Mucosa of rectum (tissue), 2 donors: ENCODE measurements around the gene ATP6V1C2.
A peak's percentile ranks its signal among the peaks of the same experiment; 100 is the strongest.

Experiments
- H3K27ac ChIP-seq, 2 donors: one replicate each; pipeline ENCODE4 v1.7.0; 2013; ENCODE audit warnings: inconsistent platforms in 2 of 2, low read depth in 2 of 2, low read length in 2 of 2
- H3K27me3 ChIP-seq, 2 donors: one replicate each; pipeline ENCODE4 v1.7.0; 2013; ENCODE audit warnings: low read length in 2 of 2; ENCODE audit not compliant: control insufficient read depth in 2 of 2, insufficient read depth in 2 of 2
- H3K36me3 ChIP-seq, 2 donors: one replicate each; pipeline ENCODE4 v1.7.0; 2013; ENCODE audit warnings: low read length in 2 of 2; ENCODE audit not compliant: control insufficient read depth in 2 of 2, insufficient read depth in 2 of 2
- H3K4me1 ChIP-seq, 2 donors: one replicate each; pipeline ENCODE4 v1.7.0; 2013; ENCODE audit warnings: low read length in 2 of 2, mild to moderate bottlenecking in 1 of 2; ENCODE audit not compliant: control insufficient read depth in 2 of 2, insufficient read depth in 2 of 2
- H3K4me3 ChIP-seq, 2 donors: one replicate each; pipeline ENCODE4 v1.7.0; 2013; ENCODE audit warnings: low read length in 2 of 2
- H3K9ac ChIP-seq, 2 donors: one replicate each; pipeline ENCODE4 v1.7.0; 2013; ENCODE audit warnings: low read length in 2 of 2, low read depth in 1 of 2, mild to moderate bottlenecking in 1 of 2
- H3K9me3 ChIP-seq, 2 donors: one replicate each; pipeline ENCODE4 v1.7.0; 2013; ENCODE audit warnings: low read length in 2 of 2; ENCODE audit not compliant: control insufficient read depth in 2 of 2
- donor health status: healthy.
- donor health status: Normal muscosa, but diverticular disease.

Gene ATP6V1C2, protein sequence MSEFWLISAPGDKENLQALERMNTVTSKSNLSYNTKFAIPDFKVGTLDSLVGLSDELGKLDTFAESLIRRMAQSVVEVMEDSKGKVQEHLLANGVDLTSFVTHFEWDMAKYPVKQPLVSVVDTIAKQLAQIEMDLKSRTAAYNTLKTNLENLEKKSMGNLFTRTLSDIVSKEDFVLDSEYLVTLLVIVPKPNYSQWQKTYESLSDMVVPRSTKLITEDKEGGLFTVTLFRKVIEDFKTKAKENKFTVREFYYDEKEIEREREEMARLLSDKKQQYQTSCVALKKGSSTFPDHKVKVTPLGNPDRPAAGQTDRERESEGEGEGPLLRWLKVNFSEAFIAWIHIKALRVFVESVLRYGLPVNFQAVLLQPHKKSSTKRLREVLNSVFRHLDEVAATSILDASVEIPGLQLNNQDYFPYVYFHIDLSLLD

GRCh38 chr2:10721396-10722251 is at the start of gene ATP6V1C2:
ATP6V1C2 (plus strand) TSS chr2:10721630; CDS start chr2:10722850, 1,220 bp downstream.
- Histone ChIP-seq H3K4me3 (peak within 1 kb of the TSS; percentile 61 to 67), H3K9ac (peak within 1 kb of the TSS in 1 of 2 donors; percentile 37), H3K4me1 (peaks cover 3 to 12% of the 10 kb centered on the region in 2 donors), H3K9me3 (no peaks in the 10 kb centered on the region), H3K36me3 (no peaks in the 10 kb centered on the region), H3K27me3 (peaks cover 28 to 33% of the 10 kb centered on the region in 2 donors), H3K27ac (no peak within 1 kb of the TSS)

DNA sequence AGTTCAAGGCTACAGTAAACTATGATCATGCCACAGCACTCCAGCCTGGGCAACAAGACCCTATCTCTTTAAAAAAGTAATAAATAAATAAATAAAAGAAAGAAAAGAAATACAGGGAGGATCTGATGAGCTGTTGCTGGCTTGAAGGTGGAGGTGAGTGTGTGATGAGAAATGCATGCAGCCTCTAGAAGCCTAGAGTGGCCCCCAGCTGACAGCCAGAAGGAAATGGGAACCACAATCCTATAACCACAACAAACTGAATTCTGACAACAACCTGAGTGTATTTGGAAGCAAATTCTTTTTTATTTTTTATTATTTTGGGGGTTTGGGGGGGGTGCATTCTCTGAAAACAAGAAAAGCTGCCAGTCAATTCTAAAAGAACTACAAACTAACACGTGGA is 46.3 kb upstream of the ATP6V1C2 start:
- Histone ChIP-seq H3K4me3 (no peak overlapping the region), H3K27me3 (no peaks in the 10 kb centered on the region), H3K9ac (no peak overlapping the region), H3K27ac (no peak overlapping the region), H3K4me1 (no peaks in the 10 kb centered on the region), H3K36me3 (peaks cover 6 to 11% of the 10 kb centered on the region in 2 donors), H3K9me3 (no peaks in the 10 kb centered on the region)

GRCh38 chr2:10678225-10678624 is 43.2 kb upstream of the ATP6V1C2 start:
- Histone ChIP-seq H3K4me3 (no peak overlapping the region), H3K27ac (no peak overlapping the region), H3K9me3 (no peaks in the 10 kb centered on the region), H3K36me3 (peaks cover 13 to 15% of the 10 kb centered on the region in 2 donors), H3K4me1 (no peaks in the 10 kb centered on the region), H3K27me3 (no peaks in the 10 kb centered on the region), H3K9ac (no peak overlapping the region)

GRCh38 chr2:10680214-10680613 is 41.2 kb upstream of the ATP6V1C2 start:
- Histone ChIP-seq H3K27me3 (no peaks in the 10 kb centered on the region), H3K27ac (no peak overlapping the region), H3K4me3 (no peak overlapping the region), H3K4me1 (no peaks in the 10 kb centered on the region), H3K9ac (no peak overlapping the region), H3K36me3 (peaks cover 17 to 21% of the 10 kb centered on the region in 2 donors), H3K9me3 (no peaks in the 10 kb centered on the region)

DNA sequence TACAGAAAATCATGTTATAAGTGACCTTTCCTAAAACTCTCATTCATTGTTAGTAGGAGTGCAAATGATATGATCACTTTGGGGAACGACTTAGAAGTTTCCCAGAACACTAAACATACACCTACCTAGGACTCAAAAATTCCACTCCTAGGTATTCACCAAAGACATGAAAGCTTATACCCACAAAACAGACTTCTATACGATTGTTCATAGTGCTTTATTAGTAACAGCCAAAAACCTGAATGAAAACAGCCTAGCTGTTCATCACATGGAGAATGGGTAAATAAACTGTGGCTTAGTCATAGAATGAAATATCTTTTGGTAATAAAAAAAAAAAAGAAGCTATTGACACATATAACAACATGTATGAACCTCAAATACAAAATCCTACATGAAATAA is 40.5 kb upstream of the ATP6V1C2 start:
- H3K27me3 ChIP-seq: no peaks in the 10 kb centered on the region
- no peak overlapping the region for H3K9ac ChIP-seq
- no peaks in the 10 kb centered on the region for H3K9me3 ChIP-seq
- H3K36me3 ChIP-seq: peaks cover 16 to 17% of the 10 kb centered on the region in 2 donors
- H3K4me3 ChIP-seq: no peak overlapping the region
- H3K4me1 ChIP-seq: no peaks in the 10 kb centered on the region
- H3K27ac ChIP-seq: no peak overlapping the region

DNA sequence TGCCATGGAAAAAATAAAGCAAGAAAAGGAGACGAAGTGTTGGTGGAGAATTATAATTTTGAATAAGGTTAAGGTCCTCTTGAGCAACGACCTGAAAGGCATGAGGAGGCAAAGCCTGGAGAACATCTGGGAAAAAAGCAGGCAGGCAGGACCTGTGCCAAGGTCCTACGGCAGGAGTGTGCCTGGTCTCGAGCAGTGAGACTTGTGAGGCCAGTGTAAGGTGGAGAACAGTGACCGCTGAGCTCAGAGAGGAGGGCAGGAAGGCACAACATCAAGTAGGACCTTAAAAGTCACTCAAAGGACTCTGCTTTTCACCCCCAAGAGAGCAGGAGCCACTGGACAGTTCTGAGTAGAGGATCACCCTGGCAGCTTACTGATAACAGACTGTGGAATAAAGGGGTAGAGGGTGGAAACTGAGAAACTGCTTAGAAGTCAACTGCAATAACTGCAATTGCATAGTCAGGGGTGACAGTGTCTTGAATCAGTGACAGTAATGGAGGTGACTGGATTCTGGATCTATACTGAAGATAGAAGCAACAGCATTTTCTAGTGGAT is 35.2 kb upstream of the ATP6V1C2 start:
- Histone ChIP-seq H3K4me1 (peaks cover 11 to 17% of the 10 kb centered on the region in 2 donors), H3K27ac (no peak overlapping the region), H3K36me3 (peaks cover 7 to 13% of the 10 kb centered on the region in 2 donors), H3K27me3 (no peaks in the 10 kb centered on the region), H3K9ac (no peak overlapping the region), H3K9me3 (no peaks in the 10 kb centered on the region), H3K4me3 (no peak overlapping the region)

GRCh38 chr2:10688921-10689807 is 32.3 kb upstream of the ATP6V1C2 start:
- Histone ChIP-seq H3K27me3 (no peaks in the 10 kb centered on the region), H3K9me3 (no peaks in the 10 kb centered on the region), H3K9ac (peak overlapping the region; percentile 83 to 98), H3K4me1 (peaks cover 11 to 17% of the 10 kb centered on the region in 2 donors), H3K36me3 (peaks cover 0 to 3% of the 10 kb centered on the region in 2 donors), H3K4me3 (peak overlapping the region; percentile 94 to 97), H3K27ac (peak overlapping the region; percentile 86)

DNA sequence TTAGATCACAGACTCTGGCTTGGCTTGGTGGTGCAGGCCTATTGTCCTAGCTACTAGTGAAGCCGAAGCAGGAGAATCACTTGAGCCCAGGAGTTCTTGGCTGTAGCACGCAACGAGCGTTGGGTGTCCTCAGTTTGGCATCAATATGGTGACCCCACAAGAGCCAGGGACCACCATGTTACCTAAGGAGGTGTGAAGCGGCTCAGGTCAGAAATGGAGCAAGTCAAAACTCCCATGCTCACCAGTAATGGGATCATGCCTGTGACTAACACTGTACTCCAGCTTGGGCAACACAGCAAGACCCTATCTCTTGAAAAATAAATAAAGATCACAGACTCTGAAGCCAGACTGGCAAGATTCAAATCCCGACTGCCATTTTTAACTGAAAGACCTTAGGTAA is 29.9 kb upstream of the ATP6V1C2 start:
- H3K4me1 ChIP-seq: peaks cover 11 to 17% of the 10 kb centered on the region in 2 donors
- H3K36me3 ChIP-seq: no peaks in the 10 kb centered on the region
- H3K27me3 ChIP-seq: no peaks in the 10 kb centered on the region
- no peak overlapping the region for H3K27ac ChIP-seq
- H3K9me3 ChIP-seq: no peaks in the 10 kb centered on the region
- no peak overlapping the region for H3K4me3 ChIP-seq
- H3K9ac ChIP-seq: no peak overlapping the region

DNA sequence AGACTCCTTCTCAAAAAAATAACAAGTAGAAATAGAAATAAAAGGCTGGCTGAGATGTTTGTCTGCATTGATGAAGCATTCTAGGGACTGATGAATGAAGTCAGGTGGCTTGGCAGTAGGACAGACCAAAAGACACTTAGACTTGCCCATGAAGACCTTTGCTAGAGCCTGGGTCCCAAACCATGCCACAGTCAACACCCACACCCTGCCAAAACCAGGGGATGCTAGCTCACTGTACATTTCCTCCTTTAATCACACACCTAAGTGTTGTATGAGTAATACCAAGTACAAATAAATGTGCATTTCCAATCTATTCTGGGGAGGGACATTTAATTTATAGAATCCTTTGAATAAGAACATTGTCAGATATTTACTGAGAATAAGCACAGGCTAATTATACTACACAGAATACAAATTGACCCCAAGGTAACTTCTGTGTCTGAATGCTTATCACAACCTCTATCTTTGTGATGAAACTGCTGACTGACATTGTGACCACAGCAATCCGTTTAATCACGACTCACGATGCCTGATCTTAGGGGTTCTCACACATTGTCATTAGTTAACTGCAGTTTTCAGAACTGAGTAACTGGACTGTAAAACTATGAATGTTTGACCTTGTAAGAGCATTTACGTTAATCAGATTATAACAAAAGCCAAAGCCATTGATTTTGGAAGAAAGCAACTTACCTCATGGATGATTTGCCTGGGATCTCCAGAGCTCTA is 21.2 kb upstream of the ATP6V1C2 start:
- H3K36me3 ChIP-seq: no peaks in the 10 kb centered on the region
- no peaks in the 10 kb centered on the region for H3K9me3 ChIP-seq
- H3K27ac ChIP-seq: no peak overlapping the region
- H3K4me3 ChIP-seq: no peak overlapping the region
- H3K4me1 ChIP-seq: no peaks in the 10 kb centered on the region
- H3K9ac ChIP-seq: no peak overlapping the region
- H3K27me3 ChIP-seq: no peaks in the 10 kb centered on the region
